ENCODE measurements around the gene CDCP2. TPM values are rescaled to one million over a fixed set of nuclear protein-coding genes. Genes with fewer than 3 reads are reported as not detected.

Gene CDCP2
- total and polyA plus RNA-seq, 7 donors = 0.04 TPM; not detected in 6

DNA sequence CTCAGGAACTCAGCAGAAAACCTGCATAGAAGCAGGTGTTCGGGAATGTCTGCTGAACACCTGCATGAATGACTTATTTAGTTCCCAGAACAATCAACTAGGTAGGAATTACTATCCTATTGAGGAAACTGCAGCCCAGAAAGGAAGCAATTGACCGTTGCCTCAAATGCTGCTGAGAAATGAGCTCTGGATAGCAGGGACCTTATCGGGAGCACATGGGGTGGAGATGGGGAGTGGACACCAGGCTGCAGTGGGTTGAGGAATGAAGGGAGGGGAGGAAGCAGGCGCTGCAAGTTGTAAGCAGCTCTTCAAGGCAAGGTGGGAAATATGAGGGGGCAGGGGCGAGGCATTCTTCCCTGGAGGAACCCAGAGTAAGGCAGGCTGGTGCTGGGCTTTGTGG, 10.8 kb upstream of the CDCP2 start:
- WGBS, 2 donors = 13 to 69% methylated on average over 5 of the region's 5 CpGs
- no peak overlapping the region for H3K27ac ChIP-seq
- no peaks in the 10 kb centered on the region for H3K4me1 ChIP-seq
- H3K36me3 ChIP-seq = no peaks in the 10 kb centered on the region
- intact Hi-C loops (cut with DNase I) = no loop called here
- H3K4me3 ChIP-seq = no peak overlapping the region
- H3K9me3 ChIP-seq = no peaks in the 10 kb centered on the region
- TF ChIP-seq POLR2A (IDR thresholded peaks at IDR 0.05) = no peak
- no peak for TF ChIP-seq POLR2AphosphoS5 (IDR thresholded peaks at IDR 0.05)
- TF ChIP-seq, protein P1, sequence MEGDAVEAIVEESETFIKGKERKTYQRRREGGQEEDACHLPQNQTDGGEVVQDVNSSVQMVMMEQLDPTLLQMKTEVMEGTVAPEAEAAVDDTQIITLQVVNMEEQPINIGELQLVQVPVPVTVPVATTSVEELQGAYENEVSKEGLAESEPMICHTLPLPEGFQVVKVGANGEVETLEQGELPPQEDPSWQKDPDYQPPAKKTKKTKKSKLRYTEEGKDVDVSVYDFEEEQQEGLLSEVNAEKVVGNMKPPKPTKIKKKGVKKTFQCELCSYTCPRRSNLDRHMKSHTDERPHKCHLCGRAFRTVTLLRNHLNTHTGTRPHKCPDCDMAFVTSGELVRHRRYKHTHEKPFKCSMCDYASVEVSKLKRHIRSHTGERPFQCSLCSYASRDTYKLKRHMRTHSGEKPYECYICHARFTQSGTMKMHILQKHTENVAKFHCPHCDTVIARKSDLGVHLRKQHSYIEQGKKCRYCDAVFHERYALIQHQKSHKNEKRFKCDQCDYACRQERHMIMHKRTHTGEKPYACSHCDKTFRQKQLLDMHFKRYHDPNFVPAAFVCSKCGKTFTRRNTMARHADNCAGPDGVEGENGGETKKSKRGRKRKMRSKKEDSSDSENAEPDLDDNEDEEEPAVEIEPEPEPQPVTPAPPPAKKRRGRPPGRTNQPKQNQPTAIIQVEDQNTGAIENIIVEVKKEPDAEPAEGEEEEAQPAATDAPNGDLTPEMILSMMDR (IDR thresholded peaks at IDR 0.05) = no peak
- TF ChIP-seq EP300 (IDR thresholded peaks at IDR 0.05) = no peak
- DNase-seq = no peak
- no peaks in the 10 kb centered on the region for H3K27me3 ChIP-seq

DNA sequence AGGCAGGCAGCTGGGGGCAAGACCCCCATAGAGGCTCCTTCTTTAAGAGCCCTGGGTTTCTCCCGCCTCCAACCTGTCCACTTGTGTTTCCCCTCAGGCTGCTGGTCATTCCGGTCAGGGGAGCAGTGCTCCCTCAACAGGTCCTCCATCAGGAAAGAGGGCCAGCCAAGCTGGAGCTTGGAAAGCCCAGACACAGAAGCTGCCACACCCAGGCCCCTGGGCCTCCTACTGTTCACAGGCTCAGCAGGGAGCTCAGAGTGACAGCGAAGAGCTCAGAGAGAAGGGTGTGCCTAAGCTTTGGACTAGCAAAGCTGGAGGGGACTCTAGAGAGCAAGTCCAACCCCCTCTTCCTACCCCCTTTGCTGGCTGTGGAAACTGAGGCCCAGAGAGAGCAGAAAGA, 10.3 kb upstream of the CDCP2 start:
- DNase-seq = no peak
- no peaks in the 10 kb centered on the region for H3K9me3 ChIP-seq
- 42 to 71% methylated on average over 3 of the region's 3 CpGs for WGBS, 2 donors
- H3K27ac ChIP-seq = no peak overlapping the region
- intact Hi-C loops (cut with DNase I) = no loop called here
- no peaks in the 10 kb centered on the region for H3K36me3 ChIP-seq
- TF ChIP-seq, protein P1 (IDR thresholded peaks at IDR 0.05) = no peak
- TF ChIP-seq POLR2AphosphoS5 (IDR thresholded peaks at IDR 0.05) = no peak
- no peak for TF ChIP-seq POLR2A (IDR thresholded peaks at IDR 0.05)
- TF ChIP-seq EP300 (IDR thresholded peaks at IDR 0.05) = no peak
- H3K4me1 ChIP-seq = no peaks in the 10 kb centered on the region
- no peaks in the 10 kb centered on the region for H3K27me3 ChIP-seq
- H3K4me3 ChIP-seq = no peak overlapping the region

DNA sequence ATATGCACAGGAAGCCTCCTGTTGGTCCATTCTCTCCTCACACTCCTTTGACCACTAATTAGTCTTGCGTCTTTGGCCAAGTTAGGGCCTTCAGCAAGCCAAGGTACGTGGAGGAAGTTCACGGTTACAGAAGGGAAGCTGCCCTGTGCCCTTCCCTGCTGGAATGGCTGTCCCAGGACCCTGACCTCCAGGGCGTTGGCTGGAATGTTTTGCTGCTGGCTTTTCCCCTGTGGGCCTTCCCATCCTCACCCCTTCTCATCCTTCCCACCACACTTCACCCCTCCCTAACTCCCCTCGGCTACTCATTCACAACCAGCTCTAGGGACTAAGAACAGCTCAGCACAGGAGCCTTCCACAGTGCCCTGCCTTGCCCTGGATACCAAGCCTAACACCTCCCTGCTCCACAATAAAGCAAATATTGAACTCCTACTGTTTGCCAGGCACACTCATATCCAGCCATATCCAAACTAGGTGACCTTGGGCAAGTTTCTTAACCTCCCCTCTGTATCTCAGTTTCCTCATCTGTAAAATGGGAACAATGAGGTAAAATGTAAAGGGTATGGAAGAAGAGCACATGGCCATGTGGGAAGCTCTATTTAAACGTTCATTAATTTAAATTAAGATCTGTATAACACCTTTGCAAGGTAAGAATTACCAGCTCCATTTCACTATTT, 8.8 kb upstream of the CDCP2 start:
- H3K27me3 ChIP-seq = no peaks in the 10 kb centered on the region
- intact Hi-C loops (cut with DNase I) = no loop called here
- no peak for DNase-seq
- H3K4me3 ChIP-seq = no peak overlapping the region
- TF ChIP-seq POLR2AphosphoS5 (IDR thresholded peaks at IDR 0.05) = no peak
- no peak for TF ChIP-seq POLR2A (IDR thresholded peaks at IDR 0.05)
- TF ChIP-seq, protein P1 (IDR thresholded peaks at IDR 0.05) = no peak
- no peak for TF ChIP-seq EP300 (IDR thresholded peaks at IDR 0.05)
- no peaks in the 10 kb centered on the region for H3K4me1 ChIP-seq
- no peaks in the 10 kb centered on the region for H3K9me3 ChIP-seq
- H3K36me3 ChIP-seq = no peaks in the 10 kb centered on the region
- WGBS, 2 donors = 63 to 78% methylated on average over 6 of the region's 6 CpGs
- no peak overlapping the region for H3K27ac ChIP-seq

DNA sequence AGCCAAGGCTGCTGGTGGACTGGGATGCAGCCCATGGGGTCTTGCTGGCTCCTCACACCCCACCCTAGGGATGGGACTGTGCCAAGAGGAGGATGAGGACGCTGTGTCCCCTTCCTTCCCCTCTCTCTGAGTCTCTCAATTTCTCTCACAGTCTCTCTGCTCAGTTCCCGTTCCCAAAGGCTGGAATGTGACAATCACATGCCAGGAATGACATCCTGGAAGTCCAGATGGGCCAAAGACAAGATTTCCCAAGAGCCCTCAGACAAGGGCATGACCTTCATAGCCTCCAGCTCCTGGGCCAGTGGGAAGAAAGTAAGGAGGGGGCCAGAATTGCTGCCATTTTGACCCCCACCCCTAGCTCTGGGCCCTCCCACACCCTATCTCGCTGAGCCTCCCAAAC, 7.6 kb upstream of the CDCP2 start:
- WGBS, 2 donors = 72 to 74% methylated on average over 3 of the region's 3 CpGs
- TF ChIP-seq POLR2A (IDR thresholded peaks at IDR 0.05) = no peak
- no peak for TF ChIP-seq POLR2AphosphoS5 (IDR thresholded peaks at IDR 0.05)
- TF ChIP-seq EP300 (IDR thresholded peaks at IDR 0.05) = no peak
- TF ChIP-seq, protein P1 (IDR thresholded peaks at IDR 0.05) = no peak
- no peaks in the 10 kb centered on the region for H3K27me3 ChIP-seq
- DNase-seq = no peak
- H3K9me3 ChIP-seq = no peaks in the 10 kb centered on the region
- no peak overlapping the region for H3K4me3 ChIP-seq
- H3K27ac ChIP-seq = no peak overlapping the region
- no peaks in the 10 kb centered on the region for H3K36me3 ChIP-seq
- no peaks in the 10 kb centered on the region for H3K4me1 ChIP-seq
- intact Hi-C loops (cut with DNase I) = no loop called here

Measured in sigmoid colon (tissue), 7 donors.